ENCODE measurements around the gene MEP1B.

MEP1B gene

GRCh38 chr18:32258148-32258547, 68.3 kb downstream of the MEP1B start:
- H3K36me3 ChIP-seq (ENCODE audit: insufficient read depth, low read length): no peaks in the 10 kb centered on the region

GRCh38 chr18:32258558-32259204, 68.8 kb downstream of the MEP1B start:
- no peaks in the 10 kb centered on the region for H4K20me1 ChIP-seq (ENCODE audit: insufficient read depth, low read length)
- no peaks in the 10 kb centered on the region for H3K9me3 ChIP-seq (ENCODE audit: insufficient read depth, low read length, severe bottlenecking)
- no peaks in the 10 kb centered on the region for H3K36me3 ChIP-seq (ENCODE audit: insufficient read depth, low read length)
- TF ChIP-seq CTCF (IDR thresholded peaks at IDR 0.05; ENCODE audit: borderline replicate concordance, extremely low read depth, low read length, poor library complexity, severe bottlenecking): no peak
- no peak for TF ChIP-seq EZH2 (IDR thresholded peaks at IDR 0.05; ENCODE audit: borderline replicate concordance, low read depth, low read length, severe bottlenecking)
- H3K4me2 ChIP-seq (ENCODE audit: insufficient read depth, low read length): no peak overlapping the region
- ATAC-seq (ENCODE audit: insufficient read depth, low read depth) (no peak), DNase-seq (no peak)
- no peaks in the 10 kb centered on the region for H3K79me2 ChIP-seq (ENCODE audit: insufficient read depth, low read length)
- no peak overlapping the region for H3K27ac ChIP-seq (ENCODE audit: low read length)
- H3K4me3 ChIP-seq (ENCODE audit: low read depth in 1 of 2, low read length in 2 of 2): no peak overlapping the region
- H3K9ac ChIP-seq (ENCODE audit: low read depth, low read length): no peak overlapping the region
- H3K4me1 ChIP-seq (ENCODE audit: insufficient read depth, low read length): no peaks in the 10 kb centered on the region
- no peak overlapping the region for H2AFZ ChIP-seq (ENCODE audit: low read depth, low read length)
- peaks cover 3% of the 10 kb centered on the region for H3K27me3 ChIP-seq (ENCODE audit: insufficient read depth, low read length, poor library complexity)

More at GRCh38 chr18:32258148-32258547, 68.3 kb downstream of the MEP1B start:
- no peaks in the 10 kb centered on the region for H3K4me1 ChIP-seq (ENCODE audit: insufficient read depth, low read length)
- no peak overlapping the region for H3K9ac ChIP-seq (ENCODE audit: low read depth, low read length)
- TF ChIP-seq CTCF (IDR thresholded peaks at IDR 0.05; ENCODE audit: borderline replicate concordance, extremely low read depth, low read length, poor library complexity, severe bottlenecking) (no peak), EZH2 (IDR thresholded peaks at IDR 0.05; ENCODE audit: borderline replicate concordance, low read depth, low read length, severe bottlenecking) (no peak)
- no peak overlapping the region for H3K4me2 ChIP-seq (ENCODE audit: insufficient read depth, low read length)
- no peak overlapping the region for H3K27ac ChIP-seq (ENCODE audit: low read length)
- DNase-seq: no peak
- H3K79me2 ChIP-seq (ENCODE audit: insufficient read depth, low read length): no peaks in the 10 kb centered on the region
- H2AFZ ChIP-seq (ENCODE audit: low read depth, low read length): no peak overlapping the region
- ATAC-seq (ENCODE audit: insufficient read depth, low read depth): no peak
- no peaks in the 10 kb centered on the region for H4K20me1 ChIP-seq (ENCODE audit: insufficient read depth, low read length)
- H3K9me3 ChIP-seq (ENCODE audit: insufficient read depth, low read length, severe bottlenecking): no peaks in the 10 kb centered on the region
- H3K4me3 ChIP-seq (ENCODE audit: low read depth in 1 of 2, low read length in 2 of 2): no peak overlapping the region
- peaks cover 3% of the 10 kb centered on the region for H3K27me3 ChIP-seq (ENCODE audit: insufficient read depth, low read length, poor library complexity)

- Histone ChIP-seq H3K4me1 (ENCODE audit: insufficient read depth, low read length) (no peaks in the 10 kb centered on the region), H3K9me3 (ENCODE audit: insufficient read depth, low read length, severe bottlenecking) (no peaks in the 10 kb centered on the region), H2AFZ (ENCODE audit: low read depth, low read length) (no peak overlapping the region), H3K27me3 (ENCODE audit: insufficient read depth, low read length, poor library complexity) (peaks cover 3% of the 10 kb centered on the region), H3K36me3 (ENCODE audit: insufficient read depth, low read length) (no peaks in the 10 kb centered on the region), H3K4me3 (ENCODE audit: low read depth in 1 of 2, low read length in 2 of 2) (no peak overlapping the region), H3K79me2 (ENCODE audit: insufficient read depth, low read length) (no peaks in the 10 kb centered on the region), H3K27ac (ENCODE audit: low read length) (no peak overlapping the region), H3K4me2 (ENCODE audit: insufficient read depth, low read length) (no peak overlapping the region), H4K20me1 (ENCODE audit: insufficient read depth, low read length) (no peaks in the 10 kb centered on the region), H3K9ac (ENCODE audit: low read depth, low read length) (no peak overlapping the region)
- no peak for DNase-seq
- ATAC-seq (ENCODE audit: insufficient read depth, low read depth): no peak
- no peak for TF ChIP-seq EZH2 (IDR thresholded peaks at IDR 0.05; ENCODE audit: borderline replicate concordance, low read depth, low read length, severe bottlenecking)
- no peak for TF ChIP-seq CTCF (IDR thresholded peaks at IDR 0.05; ENCODE audit: borderline replicate concordance, extremely low read depth, low read length, poor library complexity, severe bottlenecking)
Measured at GRCh38 chr18:32259553-32259952, 69.7 kb downstream of the MEP1B start.

All from DND-41 (cell line).